NB4 (cell line): ENCODE data around the gene ZFHX2.

ENCODE experiments used
- DNase-seq: peaks from one replicate; pipeline ENCODE4 v3.0.0; 2010; ENCODE audit warnings: low read depth
- H3K4me3 ChIP-seq: one replicate; pipeline ENCODE4 v1.5.1; 2011; ENCODE audit warnings: mild to moderate bottlenecking, low read depth, low read length, moderate library complexity
- CTCF ChIP-seq: IDR thresholded peaks from one replicate; pipeline ENCODE4 v1.5.1; 2012; ENCODE audit warnings: low read depth, low read length
- MAX ChIP-seq: IDR thresholded peaks from 2 replicates; pipeline ENCODE4 v1.6.1; 2011; ENCODE audit warnings: low read depth, low read length
- MYC ChIP-seq: IDR thresholded peaks from 2 replicates; pipeline ENCODE4 v1.6.1; 2011; ENCODE audit warnings: low read depth, low read length
- POLR2A ChIP-seq: IDR thresholded peaks from 2 replicates; pipeline ENCODE4 v1.6.1; 2011; ENCODE audit warnings: mild to moderate bottlenecking; ENCODE audit not compliant: insufficient read length; ENCODE audit errors: extremely low read depth

The ZFHX2 gene

GRCh38 chr14:23520899-23521533 lies 30.5 kb downstream of the ZFHX2 start:
- no peak overlapping the region for H3K4me3 ChIP-seq
- TF ChIP-seq MAX (no peak), CTCF (no peak), POLR2A (no peak), MYC (no peak)
- no peak for DNase-seq

- TF ChIP-seq MYC = no peak
- TF ChIP-seq POLR2A = no peak
- no peak for TF ChIP-seq CTCF
- no peak for DNase-seq
- no peak overlapping the region for H3K4me3 ChIP-seq
These were observed 32.9 kb downstream of the ZFHX2 start for GRCh38 chr14:23518709-23519108.

- H3K4me3 ChIP-seq = no peak overlapping the region
- no peak for DNase-seq
- TF ChIP-seq MAX (no peak), MYC (no peak), POLR2A (no peak), CTCF (no peak)
These were observed 33.8 kb downstream of the ZFHX2 start for GRCh38 chr14:23517650-23518326.

GRCh38 chr14:23514644-23514957 lies 37.0 kb downstream of the ZFHX2 start:
- TF ChIP-seq CTCF (no peak), MAX (no peak), MYC (no peak), POLR2A (no peak)
- no peak overlapping the region for H3K4me3 ChIP-seq
- no peak for DNase-seq

GRCh38 chr14:23513818-23514643 lies 37.5 kb downstream of the ZFHX2 start:
- no peak for DNase-seq

More at GRCh38 chr14:23513818-23514643, 37.5 kb downstream of the ZFHX2 start:
- TF ChIP-seq MYC (no peak), MAX (no peak), CTCF (no peak), POLR2A (no peak)
- H3K4me3 ChIP-seq = no peak overlapping the region
